Measurements from ENCODE around the gene ASB16. TPM values are rescaled to one million over a fixed set of nuclear protein-coding genes. Genes with fewer than 3 reads are reported as not detected.

The ASB16 gene
- total and polyA plus RNA-seq, 10 of the 15 experiments (the other 5 are each of a cell fraction or from before 2014, with no cell fraction given): 0.07 to 1.1 (median 0.44) TPM; not detected in 5

- no peaks in the 10 kb centered on the region for H3K9me3 ChIP-seq (replicated peaks; ENCODE audit: control insufficient read depth, insufficient read depth, low read length)
- ATAC-seq: peak; percentile 6
- H3K4me1 ChIP-seq (ENCODE audit: control insufficient read depth, insufficient read depth, low read length): peaks cover 4% of the 10 kb centered on the region; the same call in 1 of the 2 replicates
- RAD21 ChIA-PET (ENCODE audit: unreplicated experiment): interaction anchor here (0.6 to 2.8 kb wide), 16 partner anchors 9 to 123 kb away, joined by 3 to 16 read pairs (median 4); partner anchors contain the start of genes GRN and TMUB2
- WGBS (ENCODE audit: insufficient coverage, insufficient replicate concordance, low lambda C conversion rate, missing lambda C conversion rate): 13% methylated on average over 30 of the region's 36 CpGs
- peak overlapping the region; percentile 93 for H3K4me2 ChIP-seq (ENCODE audit: control insufficient read depth, insufficient read depth)
- FAIRE-seq: no peak
- intact Hi-C loops (cut with micrococcal nuclease; ENCODE audit: unreplicated experiment) (no loop called here), in situ Hi-C loops (cut with MboI) (loop anchor here (25.0 kb wide), 1 partner anchor 290 kb away; the partner anchor contains the start of gene GPATCH8)
- no TSS peak for BruUV-seq (replicated peaks)
- TF ChIP-seq RBBP5 (conservative IDR thresholded peaks at IDR 0.05) (no peak), SMAD1 (IDR thresholded peaks at IDR 0.05; ENCODE audit: low read depth, partially characterized antibody) (no peak), ZBTB33 (IDR thresholded peaks at IDR 0.05) (peak; percentile 75; the same call in 1 of the 2 replicates), CREB1 (IDR thresholded peaks at IDR 0.05; ENCODE audit: low read depth) (peak; percentile 65; the same call in 1 of the 2 replicates), RAD21 (IDR thresholded peaks at IDR 0.05; ENCODE audit: insufficient read depth, low read depth, low read length) (peak; percentile 16; the same call in 1 of the 2 replicates), POLR2A (IDR thresholded peaks at IDR 0.05; ENCODE audit: low read depth, low read length) (peak; percentile 50; the same call in 1 of the 2 replicates), SMARCA5 (IDR thresholded peaks at IDR 0.05) (0 out of 2 replicates have a peak, but pooled peaks have one; percentile 8), RFX5 (IDR thresholded peaks at IDR 0.05; ENCODE audit: low read depth, low read length) (0 out of 2 replicates have a peak, but pooled peaks have one; percentile 11), IKZF1 (conservative IDR thresholded peaks at IDR 0.05) (peak; percentile 27; the same call in 1 of the 2 replicates), CTCF (IDR thresholded peaks at IDR 0.05 in 2 of 3, conservative IDR thresholded peaks at IDR 0.05 in 1 of 3; ENCODE audit: control insufficient read depth in 2 of 3, extremely low read depth in 1 of 3, insufficient read depth in 1 of 3, low read depth in 3 of 3, low read length in 3 of 3) (peak in 2 of 3 experiments; percentile 13 to 19; a peak in 2 of 6 replicates), GATAD2B (conservative IDR thresholded peaks at IDR 0.05; ENCODE audit: low read depth) (peak; percentile 69; the same call in 1 of the 2 replicates), ZNF687 (IDR thresholded peaks at IDR 0.05) (0 out of 2 replicates have a peak, but pooled peaks have one; percentile 34), DPF2 (IDR thresholded peaks at IDR 0.05) (0 out of 2 replicates have a peak, but pooled peaks have one; percentile 23), ATF3 (IDR thresholded peaks at IDR 0.05; ENCODE audit: borderline replicate concordance, extremely low read depth, low read depth, low read length) (no peak)
- H3K4me3 ChIP-seq: peak overlapping the region; percentile 98
- peaks cover 45% of the 10 kb centered on the region for H3K79me2 ChIP-seq (ENCODE audit: control insufficient read depth, insufficient read depth, low read length)
- H4K20me1 ChIP-seq (ENCODE audit: control insufficient read depth, insufficient read depth): no peaks in the 10 kb centered on the region
- H3K27ac ChIP-seq (ENCODE audit: control insufficient read depth, insufficient read depth): peak overlapping the region; percentile 89
- no peaks in the 10 kb centered on the region for H3K27me3 ChIP-seq (replicated peaks in 1 of 2; ENCODE audit: control insufficient read depth in 2 of 2, insufficient read depth in 2 of 2, low read length in 1 of 2)
- CTCF ChIA-PET: interaction anchor here (0.6 to 2.9 kb wide), 16 partner anchors 8 to 177 kb away, joined by 3 to 19 read pairs (median 5); partner anchors contain the start of genes GRN and TMUB2
- no peaks in the 10 kb centered on the region for H3K36me3 ChIP-seq (ENCODE audit: control insufficient read depth in 2 of 2, insufficient read depth in 2 of 2, low read length in 1 of 2)
- SMC1A ChIA-PET (ENCODE audit: uncharacterized antibody, unreplicated experiment): interaction anchor here (0.7 to 1.9 kb wide), 7 partner anchors 8 to 123 kb away, joined by 3 to 8 read pairs (median 4); partner anchors contain the start of gene GRN
- POLR2A ChIA-PET: interaction anchor here (0.6 to 2.1 kb wide), 16 partner anchors 12 to 150 kb away, joined by 3 to 26 read pairs (median 5); partner anchors contain the start of genes GRN, SLC25A39 and TMUB2
- H3K9ac ChIP-seq (ENCODE audit: control insufficient read depth, insufficient read depth, low read length): peak overlapping the region; percentile 88
- no peak for DNase-seq (ENCODE audit: low read depth, low spot score)
- H2AFZ ChIP-seq (ENCODE audit: control insufficient read depth, low read depth, low read length): peak overlapping the region; percentile 72
These were observed 51.8 kb downstream of the ASB16 start for GRCh38 chr17:44222112-44222869.
